COLO829 (cell line): Measurements from ENCODE around the gene CPLX4.
"Not testable (repeated sequence)": the region's sequence is repeated elsewhere in the genome, so short reads cannot be mapped to it uniquely, and the experiment has no call there.

Experiments
- DNase-seq: peaks from one replicate; pipeline ENCODE4 v3.0.0; 2012; ENCODE audit warnings: low spot score

CPLX4 gene

GRCh38 chr18:59269563-59270119 lies 48.8 kb downstream of the CPLX4 start:
- no peak for DNase-seq

- DNase-seq = no peak
Observed at GRCh38 chr18:59268721-59269562, 49.5 kb downstream of the CPLX4 start.

- no peak for DNase-seq
Observed at GRCh38 chr18:59268127-59268720, 50.2 kb downstream of the CPLX4 start.

GRCh38 chr18:59267503-59268126 lies 50.8 kb downstream of the CPLX4 start:
- no peak for DNase-seq

- no peak for DNase-seq
Observed at GRCh38 chr18:59266886-59267502, 51.5 kb downstream of the CPLX4 start.

GRCh38 chr18:59266459-59266858 lies 52.0 kb downstream of the CPLX4 start:
- DNase-seq = no peak

GRCh38 chr18:59265974-59266369 lies 52.5 kb downstream of the CPLX4 start:
- DNase-seq = no peak

GRCh38 chr18:59265246-59265973 lies 53.0 kb downstream of the CPLX4 start:
- DNase-seq = no peak

- no peak for DNase-seq
Observed at GRCh38 chr18:59264651-59265245, 53.7 kb downstream of the CPLX4 start.

GRCh38 chr18:59264121-59264571 lies 54.3 kb downstream of the CPLX4 start:
- no peak for DNase-seq

- no peak for DNase-seq
Observed at GRCh38 chr18:59263661-59264060, 54.8 kb downstream of the CPLX4 start.

- DNase-seq = not testable (repeated sequence)
Observed at GRCh38 chr18:59262243-59262642, 56.2 kb downstream of the CPLX4 start.

- DNase-seq = not testable (repeated sequence)
Observed at GRCh38 chr18:59261842-59262241, 56.6 kb downstream of the CPLX4 start.

GRCh38 chr18:59255491-59255890 lies 63.0 kb downstream of the CPLX4 start:
- DNase-seq = not testable (repeated sequence)

- peak; percentile 52 for DNase-seq
Observed at GRCh38 chr18:59249199-59249774, 69.2 kb downstream of the CPLX4 start.

- no peak for DNase-seq
Observed at GRCh38 chr18:59246796-59247195, 71.7 kb downstream of the CPLX4 start.
